ENCODE results near the gene RASSF5.

Gene RASSF5

GRCh38 chr1:206628916-206629315 lies 121.6 kb downstream of the RASSF5 start:
- TF ChIP-seq, protein P1, sequence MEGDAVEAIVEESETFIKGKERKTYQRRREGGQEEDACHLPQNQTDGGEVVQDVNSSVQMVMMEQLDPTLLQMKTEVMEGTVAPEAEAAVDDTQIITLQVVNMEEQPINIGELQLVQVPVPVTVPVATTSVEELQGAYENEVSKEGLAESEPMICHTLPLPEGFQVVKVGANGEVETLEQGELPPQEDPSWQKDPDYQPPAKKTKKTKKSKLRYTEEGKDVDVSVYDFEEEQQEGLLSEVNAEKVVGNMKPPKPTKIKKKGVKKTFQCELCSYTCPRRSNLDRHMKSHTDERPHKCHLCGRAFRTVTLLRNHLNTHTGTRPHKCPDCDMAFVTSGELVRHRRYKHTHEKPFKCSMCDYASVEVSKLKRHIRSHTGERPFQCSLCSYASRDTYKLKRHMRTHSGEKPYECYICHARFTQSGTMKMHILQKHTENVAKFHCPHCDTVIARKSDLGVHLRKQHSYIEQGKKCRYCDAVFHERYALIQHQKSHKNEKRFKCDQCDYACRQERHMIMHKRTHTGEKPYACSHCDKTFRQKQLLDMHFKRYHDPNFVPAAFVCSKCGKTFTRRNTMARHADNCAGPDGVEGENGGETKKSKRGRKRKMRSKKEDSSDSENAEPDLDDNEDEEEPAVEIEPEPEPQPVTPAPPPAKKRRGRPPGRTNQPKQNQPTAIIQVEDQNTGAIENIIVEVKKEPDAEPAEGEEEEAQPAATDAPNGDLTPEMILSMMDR (IDR thresholded peaks at IDR 0.05; ENCODE audit: low read depth, low read length, missing control alignments) = no peak
- H3K4me3 ChIP-seq (ENCODE audit: low read depth, low read length) = no peak overlapping the region
- no peak for DNase-seq (ENCODE audit: low read depth)

DNA sequence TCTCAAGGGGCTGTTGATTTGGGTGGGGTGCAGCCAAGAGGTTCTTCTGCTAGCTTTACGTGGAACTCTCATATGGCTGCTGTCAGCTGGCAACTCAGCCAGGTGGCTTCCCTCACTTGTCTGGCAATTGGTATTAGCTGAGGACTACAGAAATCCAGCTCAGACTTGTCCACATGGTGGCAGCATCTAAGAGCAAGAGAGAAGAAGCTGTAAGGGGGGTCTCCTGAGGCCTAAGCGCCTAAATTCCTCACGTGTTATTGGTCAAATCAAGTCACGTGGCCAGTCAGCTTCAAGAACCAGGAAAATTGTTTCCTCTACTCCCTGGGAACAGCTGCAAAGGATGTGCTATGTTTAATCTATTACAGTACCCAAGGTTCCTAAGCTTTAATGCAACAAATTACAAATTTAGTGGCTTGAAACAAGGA lies 123.8 kb downstream of the RASSF5 start:
- peak; percentile 71 for DNase-seq (ENCODE audit: low read depth)
- H3K4me3 ChIP-seq (ENCODE audit: low read depth, low read length) = no peak overlapping the region
- TF ChIP-seq, protein P1 (IDR thresholded peaks at IDR 0.05; ENCODE audit: low read depth, low read length, missing control alignments) = peak; percentile 65

- TF ChIP-seq, protein P1 (IDR thresholded peaks at IDR 0.05; ENCODE audit: low read depth, low read length, missing control alignments) = no peak
- no peak overlapping the region for H3K4me3 ChIP-seq (ENCODE audit: low read depth, low read length)
- DNase-seq (ENCODE audit: low read depth) = no peak
Measured at GRCh38 chr1:206633708-206634121, 126.4 kb downstream of the RASSF5 start.

DNA sequence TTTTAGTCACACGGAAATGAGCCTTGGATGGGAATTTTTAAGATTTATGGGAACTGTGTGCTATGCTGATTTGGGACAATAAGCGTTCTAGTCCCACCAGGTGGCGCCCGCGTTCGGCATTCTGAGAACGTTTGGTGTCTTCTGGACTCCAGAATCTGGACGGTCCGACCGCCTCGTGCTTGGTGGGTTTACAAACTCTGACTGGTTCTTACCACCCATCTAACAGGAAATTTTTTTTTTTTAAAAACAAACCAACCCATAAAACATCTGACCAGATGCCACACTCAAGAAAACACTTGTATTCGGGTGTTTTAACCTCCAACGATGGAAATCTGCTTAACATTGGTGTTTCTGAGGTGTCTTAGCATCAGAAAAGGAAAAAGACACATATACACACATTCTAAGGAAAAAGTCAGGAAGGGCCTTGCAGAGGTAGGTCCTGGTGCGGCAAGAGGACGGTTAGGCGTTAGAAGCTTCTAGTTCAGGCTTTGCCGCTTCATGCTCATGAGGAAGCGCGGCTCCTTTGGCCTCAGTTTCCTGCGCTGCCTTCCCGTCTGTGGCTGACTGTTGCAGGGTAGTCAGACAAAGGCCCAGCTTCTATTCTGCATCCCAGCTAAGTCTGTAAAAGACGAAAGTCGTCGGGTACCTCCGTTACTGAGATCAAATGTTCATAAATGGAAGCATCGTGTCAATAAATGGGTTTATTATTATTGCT lies 127.2 kb downstream of the RASSF5 start:
- peak overlapping the region; percentile 87 for H3K4me3 ChIP-seq (ENCODE audit: low read depth, low read length)
- TF ChIP-seq, protein P1 (IDR thresholded peaks at IDR 0.05; ENCODE audit: low read depth, low read length, missing control alignments) = peak; percentile 78
- no peak for DNase-seq (ENCODE audit: low read depth)

GRCh38 chr1:206635080-206635977 lies 128.0 kb downstream of the RASSF5 start, which contains the start of gene DYRK3:
DYRK3 (plus strand) TSS chr1:206635536; CDS start chr1:206635704, 168 bp downstream.
- H3K4me3 ChIP-seq (ENCODE audit: low read depth, low read length) = peak within 1 kb of the TSS; percentile 87
- TF ChIP-seq, protein P1 (IDR thresholded peaks at IDR 0.05; ENCODE audit: low read depth, low read length, missing control alignments) = peak; percentile 21
- peak; percentile 70 for DNase-seq (ENCODE audit: low read depth)

DNA sequence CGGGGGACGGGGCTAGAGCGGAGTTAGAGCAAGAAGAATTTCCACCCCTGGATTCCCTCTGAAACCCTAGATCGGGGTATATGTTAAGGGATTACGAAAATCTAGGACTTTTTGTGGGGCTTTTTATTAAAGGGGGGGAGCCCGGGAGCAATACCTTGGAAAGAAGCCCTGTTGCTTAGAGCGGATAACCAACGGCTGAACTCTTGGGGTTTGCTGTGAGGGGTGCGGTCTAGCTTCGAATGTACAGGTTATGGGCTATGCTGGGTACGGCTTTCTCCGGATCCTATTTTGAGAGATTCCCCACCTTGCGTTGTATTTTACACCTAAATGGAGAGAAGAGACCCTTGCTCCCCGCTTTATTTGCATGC lies 128.6 kb downstream of the RASSF5 start:
- peak overlapping the region; percentile 87 for H3K4me3 ChIP-seq (ENCODE audit: low read depth, low read length)
- TF ChIP-seq, protein P1 (IDR thresholded peaks at IDR 0.05; ENCODE audit: low read depth, low read length, missing control alignments) = no peak
- DNase-seq (ENCODE audit: low read depth) = no peak
